ENCODE measurements around the gene C1orf87. TPM values are rescaled to one million over a fixed set of nuclear protein-coding genes. Genes with fewer than 3 reads are reported as not detected.

C1orf87 gene
- polyA plus RNA-seq, 1 of the 3 experiments (the other 2 are of a cell fraction) = not detected

- WGBS (ENCODE audit: low lambda C conversion rate) = 84% methylated on average over 6 of the region's 6 CpGs
- Histone ChIP-seq H3K4me3 (ENCODE audit: low read depth in 2 of 2, low read length in 1 of 2) (no peak overlapping the region), H3K9ac (no peak overlapping the region), H3K9me2 (no peaks in the 10 kb centered on the region), H4K20me1 (ENCODE audit: insufficient read depth) (no peaks in the 10 kb centered on the region), H3F3A (replicated peaks; ENCODE audit: insufficient read depth) (no peaks in the 10 kb centered on the region), H3K27ac (ENCODE audit: low read depth in 2 of 2, low read length in 1 of 2) (no peak overlapping the region), H3K4me2 (no peak overlapping the region), H3K79me2 (ENCODE audit: insufficient read depth) (no peaks in the 10 kb centered on the region), H2AFZ (ENCODE audit: low read depth) (no peak overlapping the region), H3K36me3 (replicated peaks in 1 of 2; ENCODE audit: control insufficient read depth in 1 of 2, insufficient read depth in 2 of 2, low read length in 1 of 2) (no peaks in the 10 kb centered on the region), H3K4me1 (ENCODE audit: control insufficient read depth in 1 of 2, insufficient read depth in 2 of 2, low read depth in 1 of 2, low read length in 1 of 2) (no peaks in the 10 kb centered on the region), H3K9me3 (no peaks in the 10 kb centered on the region), H3K27me3 (ENCODE audit: insufficient read depth) (no peaks in the 10 kb centered on the region)
- ChIA-PET CTCF (interaction anchor here (1.6 to 2.0 kb wide), 2 partner anchors 15 to 120 kb away, joined by 5 to 8 read pairs; no protein-coding TSS in a partner anchor), POLR2A (no interaction called here)
- TF ChIP-seq ELF1 (IDR thresholded peaks at IDR 0.05) = no peak
- no peak for TF ChIP-seq NFIC (IDR thresholded peaks at IDR 0.05; ENCODE audit: borderline replicate concordance)
- TF ChIP-seq RXRA (IDR thresholded peaks at IDR 0.05; ENCODE audit: borderline replicate concordance, low read depth) = no peak
- no peak for TF ChIP-seq RCOR1 (IDR thresholded peaks at IDR 0.05; ENCODE audit: low read length)
- no peak for TF ChIP-seq USF2 (IDR thresholded peaks at IDR 0.05; ENCODE audit: borderline replicate concordance, low read depth, low read length)
- TF ChIP-seq MXI1 (IDR thresholded peaks at IDR 0.05; ENCODE audit: low read depth, low read length) = no peak
- TF ChIP-seq FOSL2 (IDR thresholded peaks at IDR 0.05; ENCODE audit: borderline replicate concordance, low read depth) = no peak
- TF ChIP-seq FOXM1 (IDR thresholded peaks at IDR 0.05; ENCODE audit: low read depth) = no peak
- no peak for TF ChIP-seq ZBTB33 (IDR thresholded peaks at IDR 0.05; ENCODE audit: borderline replicate concordance, low read depth)
- DNase-seq = no peak
Observed at GRCh38 chr1:60091195-60091715, 17.7 kb upstream of the C1orf87 start.

GRCh38 chr1:60090655-60091054, 17.1 kb upstream of the C1orf87 start:
- Histone ChIP-seq H3F3A (replicated peaks; ENCODE audit: insufficient read depth) (no peaks in the 10 kb centered on the region), H3K9ac (no peak overlapping the region), H3K36me3 (replicated peaks in 1 of 2; ENCODE audit: control insufficient read depth in 1 of 2, insufficient read depth in 2 of 2, low read length in 1 of 2) (no peaks in the 10 kb centered on the region), H3K9me2 (no peaks in the 10 kb centered on the region), H3K4me1 (ENCODE audit: control insufficient read depth in 1 of 2, insufficient read depth in 2 of 2, low read depth in 1 of 2, low read length in 1 of 2) (no peaks in the 10 kb centered on the region), H3K27ac (ENCODE audit: low read depth in 2 of 2, low read length in 1 of 2) (no peak overlapping the region), H3K4me2 (no peak overlapping the region), H3K4me3 (ENCODE audit: low read depth in 2 of 2, low read length in 1 of 2) (no peak overlapping the region), H2AFZ (ENCODE audit: low read depth) (no peak overlapping the region), H4K20me1 (ENCODE audit: insufficient read depth) (no peaks in the 10 kb centered on the region), H3K27me3 (ENCODE audit: insufficient read depth) (no peaks in the 10 kb centered on the region), H3K79me2 (ENCODE audit: insufficient read depth) (no peaks in the 10 kb centered on the region), H3K9me3 (no peaks in the 10 kb centered on the region)
- POLR2A ChIA-PET = no interaction called here
- TF ChIP-seq CTCF (IDR thresholded peaks at IDR 0.05) = no peak
- no peak for TF ChIP-seq ELF1 (IDR thresholded peaks at IDR 0.05)
- no peak for TF ChIP-seq MXI1 (IDR thresholded peaks at IDR 0.05; ENCODE audit: low read depth, low read length)
- no peak for TF ChIP-seq RCOR1 (IDR thresholded peaks at IDR 0.05; ENCODE audit: low read length)
- no peak for TF ChIP-seq SIN3A (IDR thresholded peaks at IDR 0.05; ENCODE audit: borderline replicate concordance, low read depth, low read length)
- no peak for TF ChIP-seq TEAD4 (IDR thresholded peaks at IDR 0.05; ENCODE audit: borderline replicate concordance, insufficient read depth)
- no peak for TF ChIP-seq FOSL2 (IDR thresholded peaks at IDR 0.05; ENCODE audit: borderline replicate concordance, low read depth)
- TF ChIP-seq MEF2A (IDR thresholded peaks at IDR 0.05; ENCODE audit: borderline replicate concordance, low read depth) = no peak
- TF ChIP-seq USF2 (IDR thresholded peaks at IDR 0.05; ENCODE audit: borderline replicate concordance, low read depth, low read length) = no peak
- no peak for TF ChIP-seq CHD2 (IDR thresholded peaks at IDR 0.05; ENCODE audit: low read length, partially characterized antibody)
- no peak for TF ChIP-seq TAF1 (IDR thresholded peaks at IDR 0.05; ENCODE audit: borderline replicate concordance, low read depth, low read length)
- no peak for TF ChIP-seq SMC3 (IDR thresholded peaks at IDR 0.05; ENCODE audit: low read depth, low read length)
- TF ChIP-seq IRF3 (IDR thresholded peaks at IDR 0.05; ENCODE audit: low read depth, low read length) = no peak
- no peak for TF ChIP-seq GATA2 (CRISPR knock-in tag; IDR thresholded peaks at IDR 0.05)
- no peak for DNase-seq
- 45% methylated on average over 2 of the region's 2 CpGs for WGBS (ENCODE audit: low lambda C conversion rate)
- CTCF ChIA-PET = interaction anchor here (0.9 kb wide), 1 partner anchor 1763 kb away, joined by 3 read pairs; no protein-coding TSS in a partner anchor

Data from SK-N-SH (cell line).